Right ventricle myocardium superior (tissue), 1 donor: ENCODE data around the gene PPBP. TPM values are rescaled to one million over a fixed set of nuclear protein-coding genes. Genes with fewer than 3 reads are reported as not detected.
"Not testable (repeated sequence)": the region's sequence is repeated elsewhere in the genome, so short reads cannot be mapped to it uniquely, and the experiment has no call there.

Experiments used
- ATAC-seq: fragments of 200-7000 bp; cut with Tn5 transposase; one replicate; pipeline ENCODE4 v1.9.1; 2020; ENCODE audit warnings: mild to moderate bottlenecking; ENCODE audit not compliant: poor library complexity
- DNase-seq: peaks from one replicate; pipeline ENCODE4 v3.0.0-alpha.2; 2020
- intact Hi-C: fragments of 100-400 bp; cut with DNase I; formaldehyde crosslinking; loops from one replicate; pipeline ENCODE4 v1.11.2; 2022
- total RNA-seq: library from RNA; stranded (reverse); fragmentation: NEBNext Ultra II Directional; extraction: Animal tissue kit (Norgen Biotek cat#: 25700); gene quantifications from one replicate; pipeline ENCODE4 v1.2.1, GENCODE V29; 2021
- donor health status: DM: no; HTN: yes; CAD: no; lungs with severe emphysema.

PPBP gene
- total RNA-seq, 1 donor from 2014 or later, result 0.32 TPM

GRCh38 chr4:74000301-74000700 lies 12.3 kb upstream of the PPBP start:
- no peak for ATAC-seq
- DNase-seq, result no peak
- intact Hi-C loops, result no loop called here

GRCh38 chr4:73998040-73999011 lies 10.3 kb upstream of the PPBP start, which contains the start of gene CXCL5:
CXCL5 (minus strand) TSS chr4:73998677; CDS start chr4:73998581, 96 bp downstream.
- ATAC-seq, result peak; percentile 46
- peak; percentile 43 for DNase-seq
- intact Hi-C loops, result no loop called here

- DNase-seq (no peak), ATAC-seq (no peak)
- intact Hi-C loops, result no loop called here
Observed at GRCh38 chr4:73992050-73992449, 4.1 kb upstream of the PPBP start.

- intact Hi-C loops, result no loop called here
- DNase-seq, result no peak
- no peak for ATAC-seq
Observed at GRCh38 chr4:73991742-73992000, 3.7 kb upstream of the PPBP start.

- DNase-seq (no peak), ATAC-seq (no peak)
- intact Hi-C loops, result no loop called here
Observed at GRCh38 chr4:73990988-73991741, 3.2 kb upstream of the PPBP start.

GRCh38 chr4:73989928-73990327 lies 1.9 kb upstream of the PPBP start:
- intact Hi-C loops, result no loop called here
- DNase-seq (no peak), ATAC-seq (no peak)

GRCh38 chr4:73989031-73989430 lies 1.0 kb upstream of the PPBP start:
- DNase-seq, result no peak
- intact Hi-C loops, result no loop called here
- ATAC-seq, result no peak

- DNase-seq (no peak), ATAC-seq (no peak)
- intact Hi-C loops, result no loop called here
Observed at GRCh38 chr4:73985528-73985852, 2.5 kb downstream of the PPBP start.

- ATAC-seq (no peak), DNase-seq (no peak)
- intact Hi-C loops, result no loop called here
Observed at GRCh38 chr4:73984736-73985527, 3.1 kb downstream of the PPBP start.

- ATAC-seq, DNase-seq, intact Hi-C loops: not testable (repeated sequence)
Observed at GRCh38 chr4:73981175-73981574, 6.8 kb downstream of the PPBP start.

- no peak for ATAC-seq
- intact Hi-C loops, result no loop called here
- DNase-seq, result no peak
Observed at GRCh38 chr4:73979407-73979957, 8.5 kb downstream of the PPBP start.

- intact Hi-C loops, result no loop called here
- no peak for ATAC-seq
- no peak for DNase-seq
Observed at GRCh38 chr4:73978886-73979285, 9.1 kb downstream of the PPBP start.

GRCh38 chr4:73976716-73977115 lies 11.3 kb downstream of the PPBP start:
- ATAC-seq (no peak), DNase-seq (no peak)
- intact Hi-C loops, result no loop called here

GRCh38 chr4:73976217-73976616 lies 11.8 kb downstream of the PPBP start:
- ATAC-seq (no peak), DNase-seq (no peak)
- intact Hi-C loops, result no loop called here

- ATAC-seq, result no peak
Observed at GRCh38 chr4:73974352-73974751, 13.6 kb downstream of the PPBP start.

GRCh38 chr4:73970945-73971344 lies 17.0 kb downstream of the PPBP start:
- no peak for ATAC-seq
- DNase-seq, result no peak
- intact Hi-C loops, result no loop called here

More at GRCh38 chr4:73974352-73974751, 13.6 kb downstream of the PPBP start:
- no peak for DNase-seq
- intact Hi-C loops, result no loop called here

GRCh38 chr4:73970011-73970410 lies 18.0 kb downstream of the PPBP start:
- ATAC-seq, result no peak
- no peak for DNase-seq
- intact Hi-C loops, result no loop called here

GRCh38 chr4:73967866-73968265 lies 20.1 kb downstream of the PPBP start:
- intact Hi-C loops, result no loop called here
- no peak for ATAC-seq

More at GRCh38 chr4:73967866-73968265, 20.1 kb downstream of the PPBP start:
- no peak for DNase-seq
